ENCODE results near the gene YIPF7.

Gene YIPF7

GRCh38 chr4:44651425-44651824, at the start of gene YIPF7:
TSS of gene YIPF7 (minus strand) at chr4:44651625. CDS start at chr4:44650100, 1,525 bp downstream.
- no peaks in the 10 kb centered on the region for H3K9me3 Mint-ChIP-seq
- H3K27ac Mint-ChIP-seq: no peak within 1 kb of the TSS
- peaks cover 14% of the 10 kb centered on the region for H3K27me3 Mint-ChIP-seq
- no peaks in the 10 kb centered on the region for H3K4me1 Mint-ChIP-seq
- ATAC-seq (no peak), DNase-seq (no peak)
- H3K36me3 Mint-ChIP-seq (ENCODE audit: low read depth): no peaks in the 10 kb centered on the region
- no peak within 1 kb of the TSS for H3K4me3 Mint-ChIP-seq

- Mint-ChIP-seq H3K4me3 (no peak overlapping the region), H3K27me3 (no peaks in the 10 kb centered on the region), H3K36me3 (ENCODE audit: low read depth) (peaks cover 59% of the 10 kb centered on the region), H3K4me1 (no peaks in the 10 kb centered on the region), H3K9me3 (no peaks in the 10 kb centered on the region), H3K27ac (no peak overlapping the region)
- DNase-seq: no peak
- ATAC-seq: no peak
Measured at GRCh38 chr4:44701037-44701436, 49.6 kb upstream of the YIPF7 start.

- no peaks in the 10 kb centered on the region for H3K9me3 Mint-ChIP-seq
- ATAC-seq: no peak
Measured at GRCh38 chr4:44700427-44700826, 49.0 kb upstream of the YIPF7 start.

GRCh38 chr4:44684648-44685047, 33.2 kb upstream of the YIPF7 start:
- peaks cover 61% of the 10 kb centered on the region for H3K36me3 Mint-ChIP-seq (ENCODE audit: low read depth)
- DNase-seq: no peak
- peaks cover 28% of the 10 kb centered on the region for H3K4me1 Mint-ChIP-seq
- H3K9me3 Mint-ChIP-seq: no peaks in the 10 kb centered on the region
- ATAC-seq: no peak
- H3K4me3 Mint-ChIP-seq: no peak overlapping the region
- H3K27me3 Mint-ChIP-seq: no peaks in the 10 kb centered on the region
- peak overlapping the region; percentile 23 for H3K27ac Mint-ChIP-seq

More at GRCh38 chr4:44700427-44700826, 49.0 kb upstream of the YIPF7 start:
- Mint-ChIP-seq H3K27me3 (no peaks in the 10 kb centered on the region), H3K4me1 (no peaks in the 10 kb centered on the region), H3K4me3 (no peak overlapping the region), H3K27ac (no peak overlapping the region), H3K36me3 (ENCODE audit: low read depth) (peaks cover 60% of the 10 kb centered on the region)
- no peak for DNase-seq

- no peak for ATAC-seq
- Mint-ChIP-seq H3K4me1 (peaks cover 32% of the 10 kb centered on the region), H3K9me3 (no peaks in the 10 kb centered on the region), H3K36me3 (ENCODE audit: low read depth) (peaks cover 18% of the 10 kb centered on the region), H3K27me3 (peaks cover 2% of the 10 kb centered on the region), H3K27ac (peak overlapping the region; percentile 96), H3K4me3 (peak overlapping the region; percentile 94)
- no peak for DNase-seq
Measured at GRCh38 chr4:44679060-44679459, 27.6 kb upstream of the YIPF7 start.

GRCh38 chr4:44678094-44679041, 26.9 kb upstream of the YIPF7 start, which contains the start of gene GUF1:
TSS of gene GUF1 (plus strand) at chr4:44678420. CDS start at chr4:44678623, 203 bp downstream.
- DNase-seq: peak; percentile 86
- peak within 1 kb of the TSS; percentile 96 for H3K27ac Mint-ChIP-seq
- H3K4me3 Mint-ChIP-seq: peak within 1 kb of the TSS; percentile 94
- H3K9me3 Mint-ChIP-seq: no peaks in the 10 kb centered on the region
- peaks cover 16% of the 10 kb centered on the region for H3K36me3 Mint-ChIP-seq (ENCODE audit: low read depth)
- H3K27me3 Mint-ChIP-seq: peaks cover 2% of the 10 kb centered on the region
- ATAC-seq: peak; percentile 93
- H3K4me1 Mint-ChIP-seq: peaks cover 32% of the 10 kb centered on the region

- Mint-ChIP-seq H3K27ac (no peak overlapping the region), H3K4me3 (no peak overlapping the region), H3K27me3 (peaks cover 6% of the 10 kb centered on the region), H3K4me1 (peaks cover 15% of the 10 kb centered on the region), H3K9me3 (no peaks in the 10 kb centered on the region), H3K36me3 (ENCODE audit: low read depth) (no peaks in the 10 kb centered on the region)
- DNase-seq (no peak), ATAC-seq (no peak)
Measured at GRCh38 chr4:44675366-44675765, 23.9 kb upstream of the YIPF7 start.

- ATAC-seq (no peak), DNase-seq (no peak)
- Mint-ChIP-seq H3K36me3 (ENCODE audit: low read depth) (no peaks in the 10 kb centered on the region), H3K4me3 (no peak overlapping the region), H3K4me1 (peaks cover 11% of the 10 kb centered on the region), H3K9me3 (no peaks in the 10 kb centered on the region), H3K27ac (no peak overlapping the region), H3K27me3 (peaks cover 6% of the 10 kb centered on the region)
Measured at GRCh38 chr4:44674471-44674870, 23.0 kb upstream of the YIPF7 start.

GRCh38 chr4:44671636-44672035, 20.2 kb upstream of the YIPF7 start:
- Mint-ChIP-seq H3K4me1 (no peaks in the 10 kb centered on the region), H3K27me3 (peaks cover 5% of the 10 kb centered on the region), H3K9me3 (no peaks in the 10 kb centered on the region), H3K36me3 (ENCODE audit: low read depth) (no peaks in the 10 kb centered on the region), H3K4me3 (no peak overlapping the region), H3K27ac (no peak overlapping the region)
- ATAC-seq: no peak
- DNase-seq: no peak

- no peak for DNase-seq
- no peaks in the 10 kb centered on the region for H3K4me1 Mint-ChIP-seq
- H3K27ac Mint-ChIP-seq: no peak overlapping the region
- no peaks in the 10 kb centered on the region for H3K9me3 Mint-ChIP-seq
- H3K27me3 Mint-ChIP-seq: peaks cover 5% of the 10 kb centered on the region
- H3K36me3 Mint-ChIP-seq (ENCODE audit: low read depth): no peaks in the 10 kb centered on the region
- H3K4me3 Mint-ChIP-seq: no peak overlapping the region
- ATAC-seq: no peak
Measured at GRCh38 chr4:44670506-44671199, 19.2 kb upstream of the YIPF7 start.

GRCh38 chr4:44668526-44668925, 17.1 kb upstream of the YIPF7 start:
- H3K9me3 Mint-ChIP-seq: no peaks in the 10 kb centered on the region
- H3K36me3 Mint-ChIP-seq (ENCODE audit: low read depth): no peaks in the 10 kb centered on the region
- no peak for DNase-seq
- no peak overlapping the region for H3K4me3 Mint-ChIP-seq
- ATAC-seq: no peak
- no peaks in the 10 kb centered on the region for H3K4me1 Mint-ChIP-seq
- H3K27me3 Mint-ChIP-seq: peaks cover 5% of the 10 kb centered on the region
- no peak overlapping the region for H3K27ac Mint-ChIP-seq

- Mint-ChIP-seq H3K4me3 (no peak overlapping the region), H3K4me1 (no peaks in the 10 kb centered on the region), H3K36me3 (ENCODE audit: low read depth) (no peaks in the 10 kb centered on the region), H3K9me3 (no peaks in the 10 kb centered on the region), H3K27me3 (peaks cover 5% of the 10 kb centered on the region), H3K27ac (no peak overlapping the region)
- DNase-seq (no peak), ATAC-seq (no peak)
Measured at GRCh38 chr4:44663539-44664263, 12.3 kb upstream of the YIPF7 start.

GRCh38 chr4:44662623-44663005, 11.2 kb upstream of the YIPF7 start:
- ATAC-seq (no peak), DNase-seq (no peak)
- Mint-ChIP-seq H3K36me3 (ENCODE audit: low read depth) (no peaks in the 10 kb centered on the region), H3K4me1 (no peaks in the 10 kb centered on the region), H3K27me3 (peaks cover 6% of the 10 kb centered on the region), H3K4me3 (no peak overlapping the region), H3K9me3 (no peaks in the 10 kb centered on the region), H3K27ac (no peak overlapping the region)

- no peak overlapping the region for H3K27ac Mint-ChIP-seq
- no peak for ATAC-seq
- H3K36me3 Mint-ChIP-seq (ENCODE audit: low read depth): no peaks in the 10 kb centered on the region
- peaks cover 6% of the 10 kb centered on the region for H3K27me3 Mint-ChIP-seq
- no peaks in the 10 kb centered on the region for H3K9me3 Mint-ChIP-seq
- DNase-seq: no peak
- H3K4me3 Mint-ChIP-seq: no peak overlapping the region
- no peaks in the 10 kb centered on the region for H3K4me1 Mint-ChIP-seq
Measured at GRCh38 chr4:44661940-44662622, 10.7 kb upstream of the YIPF7 start.

Data from activated naive CD8-positive, alpha-beta T cell treated with anti-CD3 and anti-CD28 coated beads, Interleukin-2, amount 50 U/mL, for 24 hours (primary cell).